Tibial nerve (tissue), 4 donors: ENCODE data around the gene FSTL4.

Experiments used
- EP300 ChIP-seq, 2 donors: sonication (generic); formaldehyde crosslinking; IDR thresholded peaks; one replicate each; pipeline ENCODE4 v1.6.1; 2017; ENCODE audit warnings: antibody characterized with exemption in 2 of 2, mild to moderate bottlenecking in 1 of 2
- TF ChIP-seq, protein P1 (sequence below), 5 experiments: fragments of 200-600 bp in 3 of 5; fragments of 450-650 bp in 2 of 5; sonication (generic) in 3 of 5; IDR thresholded peaks; one replicate each; pipeline ENCODE4 v1.5.1; 2016 to 2019; ENCODE audit warnings: antibody characterized with exemption in 5 of 5, mild to moderate bottlenecking in 3 of 5, moderate library complexity in 2 of 5

DNA sequence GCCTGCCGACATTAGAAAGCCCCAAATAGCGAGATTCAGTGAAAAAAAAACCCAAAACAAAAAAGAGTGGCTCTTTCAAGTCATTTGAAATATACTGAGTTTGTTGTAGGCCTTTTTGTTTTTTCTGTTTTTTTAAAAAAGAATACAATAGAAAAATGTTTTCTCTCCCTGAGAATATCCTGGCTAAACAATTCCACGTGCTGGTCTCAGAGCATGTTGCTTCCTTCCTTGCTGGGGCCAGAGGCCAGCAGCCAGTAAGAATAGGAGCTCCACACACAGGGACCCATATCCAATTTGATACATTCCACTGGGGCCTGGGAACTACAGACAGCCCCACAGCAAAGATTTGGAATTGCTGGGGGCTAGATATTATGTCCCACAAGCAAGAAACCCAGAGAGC is 369.1 kb downstream of the FSTL4 start:
- TF ChIP-seq, protein P1, sequence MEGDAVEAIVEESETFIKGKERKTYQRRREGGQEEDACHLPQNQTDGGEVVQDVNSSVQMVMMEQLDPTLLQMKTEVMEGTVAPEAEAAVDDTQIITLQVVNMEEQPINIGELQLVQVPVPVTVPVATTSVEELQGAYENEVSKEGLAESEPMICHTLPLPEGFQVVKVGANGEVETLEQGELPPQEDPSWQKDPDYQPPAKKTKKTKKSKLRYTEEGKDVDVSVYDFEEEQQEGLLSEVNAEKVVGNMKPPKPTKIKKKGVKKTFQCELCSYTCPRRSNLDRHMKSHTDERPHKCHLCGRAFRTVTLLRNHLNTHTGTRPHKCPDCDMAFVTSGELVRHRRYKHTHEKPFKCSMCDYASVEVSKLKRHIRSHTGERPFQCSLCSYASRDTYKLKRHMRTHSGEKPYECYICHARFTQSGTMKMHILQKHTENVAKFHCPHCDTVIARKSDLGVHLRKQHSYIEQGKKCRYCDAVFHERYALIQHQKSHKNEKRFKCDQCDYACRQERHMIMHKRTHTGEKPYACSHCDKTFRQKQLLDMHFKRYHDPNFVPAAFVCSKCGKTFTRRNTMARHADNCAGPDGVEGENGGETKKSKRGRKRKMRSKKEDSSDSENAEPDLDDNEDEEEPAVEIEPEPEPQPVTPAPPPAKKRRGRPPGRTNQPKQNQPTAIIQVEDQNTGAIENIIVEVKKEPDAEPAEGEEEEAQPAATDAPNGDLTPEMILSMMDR (IDR thresholded peaks at IDR 0.05), result no peak
- TF ChIP-seq EP300 (IDR thresholded peaks at IDR 0.05), result no peak
